IPS-18c (cell line): ENCODE data around the gene NFRKB.

ENCODE experiments used
- H3K4me3 ChIP-seq: 2 replicates; pipeline ENCODE4 v1.7.0; 2013; ENCODE audit warnings: low read depth, mild to moderate bottlenecking, low read length, moderate library complexity; ENCODE audit not compliant: insufficient read depth
- H3K9me3 ChIP-seq: one replicate; pipeline ENCODE4 v1.6.1; 2013; ENCODE audit warnings: mild to moderate bottlenecking, low read length, moderate library complexity; ENCODE audit not compliant: control insufficient read depth, insufficient read depth

The NFRKB gene

DNA sequence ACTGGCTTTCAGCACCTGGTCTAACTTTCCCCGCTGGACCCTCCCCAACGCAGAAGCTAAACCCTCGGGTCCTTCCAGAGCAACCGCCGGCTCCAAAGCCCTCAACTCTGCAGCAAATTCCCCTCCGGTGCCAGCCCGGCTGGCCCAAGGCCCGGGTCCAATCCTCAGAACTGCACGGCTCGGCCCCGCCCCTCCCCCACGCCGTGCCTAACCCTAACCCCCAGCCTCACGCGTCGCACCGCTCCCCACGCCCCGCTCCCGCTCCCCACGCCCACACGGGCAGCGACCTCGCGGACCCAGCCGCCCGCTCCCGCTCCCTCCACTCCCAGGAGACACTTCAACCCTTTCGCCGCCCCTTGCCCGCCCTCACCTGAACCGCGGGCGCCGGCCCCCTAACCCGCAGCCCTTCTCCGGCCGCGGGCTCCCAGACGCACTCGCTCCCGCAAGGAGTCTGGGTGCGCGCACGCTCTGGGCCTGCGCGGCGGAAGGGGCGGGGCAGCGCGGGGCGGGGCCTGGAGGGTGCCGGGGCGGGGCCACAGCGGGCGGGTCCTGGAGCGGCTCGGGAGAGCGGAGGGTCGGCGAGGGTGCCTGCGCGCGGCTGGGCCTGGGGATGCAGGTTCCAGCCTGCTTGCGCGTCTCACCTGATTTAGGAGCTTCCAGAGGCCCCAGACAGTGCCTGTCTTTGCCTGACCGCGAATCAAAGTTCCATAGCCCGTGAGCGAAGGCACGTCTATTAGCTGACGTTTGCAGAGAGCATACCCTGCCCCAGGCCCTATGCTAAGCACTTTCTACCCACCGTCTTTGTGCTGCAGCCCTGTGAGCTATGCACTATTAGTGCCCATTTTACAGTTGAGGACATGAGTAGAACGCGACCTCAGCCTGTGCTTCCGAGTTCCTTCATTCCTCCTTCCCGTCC lies at the start of gene NFRKB:
Gene NFRKB (minus strand): TSS at position 453 of the 916 bp plus-strand sequence. CDS start 2,729 bp downstream, outside the sequence.
- peak within 1 kb of the TSS; percentile 85 for H3K4me3 ChIP-seq
- peaks cover 2% of the 10 kb centered on the region for H3K9me3 ChIP-seq

DNA sequence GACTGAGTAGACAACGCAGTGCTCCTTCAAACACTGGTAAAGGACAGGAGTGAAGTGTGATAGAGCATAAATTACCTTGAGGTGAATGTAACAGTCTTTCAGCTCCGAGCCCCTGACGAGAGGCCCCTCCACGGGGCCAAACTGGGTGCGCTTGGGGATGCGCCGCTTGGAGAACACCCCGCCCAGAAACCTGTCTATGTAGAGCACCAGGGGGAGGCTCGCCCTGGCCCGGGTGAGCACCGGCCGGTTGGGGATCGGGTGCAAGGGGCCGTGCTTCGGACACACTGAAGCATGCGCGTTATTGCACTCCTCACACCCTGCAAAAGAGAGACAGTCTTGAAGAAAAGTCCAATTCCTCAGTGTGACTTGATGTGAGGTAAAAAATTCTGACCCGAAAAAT lies 49.3 kb upstream of the NFRKB start:
- H3K9me3 ChIP-seq = peaks cover 2% of the 10 kb centered on the region
- no peak overlapping the region for H3K4me3 ChIP-seq

DNA sequence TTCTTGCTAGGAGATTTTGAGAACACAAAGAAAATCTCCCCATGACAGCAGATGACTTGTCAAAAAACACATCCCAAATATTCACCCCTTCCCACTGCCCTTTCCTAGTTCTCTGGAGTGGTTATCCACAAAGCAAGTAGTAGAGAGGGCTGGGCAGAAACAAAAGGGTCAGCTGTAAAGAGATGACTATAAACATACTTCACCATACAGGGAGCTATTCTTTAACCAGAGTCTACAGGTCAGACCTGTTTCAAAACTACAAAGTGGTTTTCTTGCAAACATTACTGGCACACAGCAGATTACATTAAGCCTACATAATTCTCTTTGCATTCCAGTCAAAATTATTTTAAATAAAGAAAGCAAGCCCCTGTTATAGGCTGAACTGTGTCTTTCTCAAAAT lies 47.7 kb upstream of the NFRKB start:
- Histone ChIP-seq H3K4me3 (no peak overlapping the region), H3K9me3 (peaks cover 2% of the 10 kb centered on the region)

DNA sequence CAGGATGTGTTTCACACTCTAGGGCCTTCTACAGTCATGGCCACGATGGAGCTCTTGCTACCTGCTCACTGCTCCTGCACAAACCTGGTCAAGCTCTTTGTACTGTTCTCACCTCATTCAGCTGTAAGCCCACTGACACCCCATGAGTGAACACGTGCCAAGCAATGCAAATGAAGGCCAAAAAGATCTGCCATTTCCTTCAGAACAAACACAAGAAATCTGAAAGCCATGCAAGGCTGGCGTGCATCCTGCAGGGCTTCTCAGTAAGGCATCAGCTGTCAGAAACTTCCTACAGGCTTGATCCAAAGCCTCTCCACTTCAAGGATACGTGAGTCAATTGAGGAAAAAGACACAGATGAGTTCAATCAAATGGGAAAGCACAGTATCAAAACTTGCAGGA lies 44.1 kb upstream of the NFRKB start:
- Histone ChIP-seq H3K9me3 (peaks cover 2% of the 10 kb centered on the region), H3K4me3 (no peak overlapping the region)

DNA sequence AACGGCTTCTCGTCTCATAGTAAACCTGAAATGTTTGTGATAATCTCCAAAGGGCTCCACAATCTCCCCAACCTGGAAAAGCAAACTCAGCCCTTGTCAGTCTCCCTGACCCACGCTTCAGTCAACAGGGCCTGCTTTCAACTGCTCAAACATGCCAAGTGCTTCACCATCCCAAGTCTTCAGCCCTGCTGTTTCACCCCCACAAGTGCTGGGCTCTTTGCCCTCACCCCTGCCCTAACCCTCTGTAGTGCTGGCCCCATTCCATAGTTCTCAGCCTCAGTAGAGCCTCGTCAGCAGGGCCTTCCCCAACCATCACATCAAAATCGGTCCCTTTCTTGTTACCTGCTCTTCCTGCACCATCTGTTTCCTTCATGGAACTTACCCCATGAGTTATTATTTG lies 43.4 kb upstream of the NFRKB start:
- H3K9me3 ChIP-seq = peaks cover 2% of the 10 kb centered on the region
- H3K4me3 ChIP-seq = no peak overlapping the region

DNA sequence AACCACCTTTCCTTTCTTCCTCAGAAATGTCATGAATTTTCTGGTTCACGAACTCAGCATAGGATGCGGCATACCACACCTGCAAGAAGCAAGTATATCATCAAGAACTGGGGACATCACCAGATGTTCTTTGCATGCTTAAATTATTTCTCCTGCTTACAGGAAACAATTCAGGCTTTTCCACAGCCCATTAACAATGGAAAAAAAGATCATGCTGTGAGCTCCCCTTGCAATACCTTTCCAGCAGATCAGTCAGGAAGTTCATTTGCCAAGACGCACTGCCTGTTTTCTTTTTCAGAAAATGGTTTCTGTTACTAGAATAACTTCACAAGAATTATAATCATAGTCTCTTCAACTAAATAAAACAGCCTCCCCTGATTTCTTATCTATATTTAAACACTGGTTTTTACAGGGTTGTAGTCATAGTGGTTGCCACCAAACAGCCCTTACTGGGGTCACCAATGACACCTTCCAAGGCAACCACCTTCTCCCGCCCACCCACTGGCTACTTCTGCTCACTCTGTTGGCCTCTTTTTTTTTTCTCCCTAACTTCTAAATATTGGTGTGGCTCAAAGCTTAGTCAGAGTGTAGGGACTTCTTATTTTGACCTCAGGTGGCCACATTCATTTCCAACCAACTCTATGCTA lies 42.3 kb upstream of the NFRKB start:
- no peak overlapping the region for H3K4me3 ChIP-seq

DNA sequence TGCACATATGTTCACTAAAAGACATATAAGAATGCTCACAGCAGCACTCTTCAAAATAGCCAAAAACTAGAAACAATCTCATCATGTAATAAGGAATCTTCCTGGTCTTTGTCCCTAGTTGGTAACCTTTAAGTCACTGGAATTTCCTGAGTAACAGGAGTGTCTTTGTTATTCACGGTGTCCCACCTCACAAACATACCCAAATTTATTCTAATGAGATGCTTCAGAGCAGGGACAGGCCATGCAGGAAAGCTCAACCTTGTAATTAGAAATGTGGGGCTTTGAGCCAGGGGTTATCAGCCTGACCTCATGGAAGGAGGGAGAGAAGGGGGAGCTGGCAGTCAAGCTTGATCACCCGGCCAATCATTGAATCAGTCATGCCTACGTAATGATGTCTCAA lies 40.3 kb upstream of the NFRKB start:
- H3K9me3 ChIP-seq = no peaks in the 10 kb centered on the region
- no peak overlapping the region for H3K4me3 ChIP-seq

More for the DNA sequence above, 42.3 kb upstream of the NFRKB start:
- H3K9me3 ChIP-seq = no peaks in the 10 kb centered on the region

DNA sequence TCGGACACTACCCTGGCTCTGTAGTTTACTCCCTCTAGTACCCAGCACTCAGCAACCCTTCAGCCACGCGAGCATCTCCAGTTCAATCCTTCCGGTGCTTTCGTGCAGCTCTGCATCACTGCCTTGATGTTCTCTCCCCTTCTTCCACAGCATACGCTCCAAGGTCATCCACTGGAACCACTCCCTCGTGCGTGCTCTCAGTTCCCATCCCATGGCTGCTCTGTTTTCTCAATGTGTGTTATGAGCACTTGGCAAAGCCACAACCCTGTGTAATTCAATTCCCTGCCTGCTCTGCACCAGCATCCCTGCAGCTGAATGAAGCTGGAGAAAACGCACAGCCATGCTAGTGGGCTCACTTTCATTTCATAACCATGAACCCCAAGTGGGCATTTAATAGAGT lies 38.5 kb upstream of the NFRKB start:
- no peak overlapping the region for H3K4me3 ChIP-seq
- H3K9me3 ChIP-seq = no peaks in the 10 kb centered on the region

DNA sequence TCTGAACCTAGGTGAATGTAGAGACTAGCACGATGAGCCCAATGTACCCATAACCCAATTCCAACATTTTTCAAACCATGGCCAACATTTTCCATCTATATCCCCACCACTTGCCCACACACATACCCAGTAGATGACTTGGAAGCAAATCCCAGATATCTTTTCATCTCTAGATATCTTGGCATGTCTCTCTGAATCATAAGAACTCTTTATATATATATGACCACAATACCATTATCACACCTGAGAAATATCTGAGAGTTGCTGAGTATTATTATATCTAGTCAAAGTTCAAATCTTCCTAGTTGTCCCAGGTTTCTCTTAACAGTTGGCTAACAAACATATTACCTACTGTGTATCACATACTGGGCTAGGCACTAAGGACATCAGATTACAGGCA lies 37.9 kb upstream of the NFRKB start:
- H3K4me3 ChIP-seq = no peak overlapping the region

DNA sequence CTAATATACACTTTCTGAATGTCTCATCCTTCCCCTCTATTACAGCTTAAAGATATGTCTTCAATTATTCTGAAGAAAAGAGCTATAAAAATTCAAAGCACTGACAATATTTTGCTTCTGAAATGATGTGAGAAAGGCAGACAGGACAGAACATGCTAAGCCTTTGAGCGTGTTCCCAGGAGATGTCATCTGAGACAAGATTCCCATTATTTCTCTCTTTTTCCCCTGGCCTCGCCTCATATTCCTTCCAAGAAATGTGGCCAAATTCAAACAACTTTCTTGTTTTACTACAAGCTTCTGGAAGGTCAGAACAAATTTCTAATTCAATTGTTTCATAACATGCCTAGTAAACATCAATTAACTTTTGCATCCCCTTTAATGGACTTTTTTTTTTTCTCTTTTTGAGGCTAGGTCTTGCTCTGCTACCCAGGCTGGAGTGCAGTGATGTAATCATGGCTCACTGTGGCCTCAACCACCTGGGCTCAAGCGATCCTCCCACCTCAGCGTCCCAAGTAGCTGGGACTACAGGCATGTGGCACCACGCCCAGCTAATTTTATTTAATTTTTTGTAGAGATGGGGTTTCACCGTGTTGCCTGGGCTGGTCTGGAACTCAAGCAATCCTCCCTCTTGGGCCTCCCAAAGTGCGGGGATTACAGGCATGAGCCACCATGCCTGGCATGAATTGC lies 37.1 kb upstream of the NFRKB start:
- Histone ChIP-seq H3K9me3 (no peaks in the 10 kb centered on the region), H3K4me3 (no peak overlapping the region)

More for the DNA sequence above, 37.9 kb upstream of the NFRKB start:
- no peaks in the 10 kb centered on the region for H3K9me3 ChIP-seq

DNA sequence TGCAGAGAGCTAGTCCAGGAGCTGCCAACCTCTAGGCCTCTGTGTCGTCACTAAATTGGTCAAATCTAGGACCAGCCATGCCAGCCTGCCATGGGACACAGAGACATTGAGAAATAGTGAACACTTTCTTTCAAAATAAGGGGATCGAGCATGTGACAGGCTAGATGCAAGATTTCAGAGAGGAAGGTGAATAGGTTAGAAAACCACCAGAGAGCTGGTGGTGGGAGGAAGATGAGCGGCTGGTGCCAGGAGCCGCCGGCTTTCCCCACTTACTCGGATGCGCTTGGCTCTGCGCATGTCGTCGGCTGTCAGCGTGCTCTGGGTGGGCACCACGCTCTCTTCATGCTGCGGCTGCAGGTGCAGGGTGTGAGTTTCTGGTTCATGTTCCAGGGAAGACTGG lies 35.4 kb upstream of the NFRKB start:
- Histone ChIP-seq H3K9me3 (no peaks in the 10 kb centered on the region), H3K4me3 (no peak overlapping the region)

DNA sequence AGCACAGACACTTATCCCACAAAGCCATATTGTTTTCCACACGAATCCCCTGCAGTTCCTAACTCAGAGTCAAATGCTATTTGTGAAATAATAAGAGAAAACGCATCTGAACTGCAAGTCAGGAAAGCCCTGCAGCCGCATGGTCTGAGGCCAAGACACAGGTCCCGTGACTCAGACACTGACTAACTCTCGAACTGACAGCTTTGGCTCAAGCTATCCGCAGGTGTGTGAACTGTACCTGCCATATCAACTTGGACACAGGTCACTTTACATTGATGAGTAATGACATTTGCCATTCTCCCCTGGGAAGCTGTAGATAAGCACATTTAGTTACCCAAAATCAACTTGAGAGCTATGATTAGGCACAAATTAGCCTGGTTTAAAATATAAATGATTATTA lies 34.9 kb upstream of the NFRKB start:
- no peak overlapping the region for H3K4me3 ChIP-seq
- no peaks in the 10 kb centered on the region for H3K9me3 ChIP-seq

DNA sequence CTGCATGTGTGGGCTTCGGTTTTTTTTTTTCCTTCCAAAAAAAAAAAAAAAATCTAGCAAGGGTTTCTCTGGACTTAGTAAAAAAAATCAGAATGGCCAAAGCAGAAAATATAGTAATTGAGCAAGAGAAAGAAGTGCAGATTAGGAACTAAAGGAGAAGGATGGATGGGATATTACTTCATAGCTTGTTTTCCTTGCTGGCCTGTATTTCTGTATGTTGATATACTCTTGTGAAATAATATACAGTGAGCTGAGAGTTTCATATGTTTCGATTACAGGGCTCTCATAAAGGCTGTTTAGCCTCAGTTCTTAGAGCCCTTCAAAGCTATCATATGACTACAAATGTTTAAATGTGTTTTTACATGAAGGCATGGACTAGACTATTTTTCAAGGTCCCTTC lies 34.3 kb upstream of the NFRKB start:
- no peaks in the 10 kb centered on the region for H3K9me3 ChIP-seq

DNA sequence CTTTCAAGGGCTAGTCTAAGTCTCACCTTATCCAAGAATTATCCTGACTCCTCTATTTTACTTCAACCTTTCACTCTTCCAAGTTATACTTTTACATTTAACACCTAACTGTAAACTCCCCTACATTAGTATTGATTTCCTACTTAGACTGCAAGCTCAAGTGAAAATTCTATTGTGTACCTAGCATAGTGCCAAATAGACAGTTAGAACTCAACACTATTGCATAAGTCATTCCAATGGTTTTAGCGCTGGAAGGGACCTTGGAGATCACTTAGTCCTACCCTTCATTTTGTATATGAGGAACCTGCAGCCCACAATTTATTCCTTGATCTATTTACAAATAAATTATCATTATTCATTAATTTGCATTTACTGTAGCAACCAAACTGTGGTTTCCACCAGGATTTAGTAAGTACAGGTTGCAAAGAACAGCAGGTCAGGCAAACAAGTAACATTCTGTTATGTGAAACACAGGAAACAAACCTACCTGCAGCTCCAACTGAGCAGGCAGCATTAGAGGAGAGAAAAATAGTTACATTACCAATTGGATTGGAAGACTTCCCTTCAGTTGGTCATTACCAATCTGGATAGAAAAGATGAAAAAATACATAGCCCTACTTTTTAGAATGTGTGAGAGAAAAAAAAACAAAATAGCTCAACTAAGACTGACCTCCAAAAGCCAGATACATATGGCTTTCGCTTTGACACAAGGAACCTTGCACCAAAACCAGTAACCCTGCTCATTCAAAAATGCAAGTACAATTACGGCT lies 33.7 kb upstream of the NFRKB start:
- Histone ChIP-seq H3K4me3 (no peak overlapping the region), H3K9me3 (no peaks in the 10 kb centered on the region)

More for the DNA sequence above, 34.3 kb upstream of the NFRKB start:
- no peak overlapping the region for H3K4me3 ChIP-seq

DNA sequence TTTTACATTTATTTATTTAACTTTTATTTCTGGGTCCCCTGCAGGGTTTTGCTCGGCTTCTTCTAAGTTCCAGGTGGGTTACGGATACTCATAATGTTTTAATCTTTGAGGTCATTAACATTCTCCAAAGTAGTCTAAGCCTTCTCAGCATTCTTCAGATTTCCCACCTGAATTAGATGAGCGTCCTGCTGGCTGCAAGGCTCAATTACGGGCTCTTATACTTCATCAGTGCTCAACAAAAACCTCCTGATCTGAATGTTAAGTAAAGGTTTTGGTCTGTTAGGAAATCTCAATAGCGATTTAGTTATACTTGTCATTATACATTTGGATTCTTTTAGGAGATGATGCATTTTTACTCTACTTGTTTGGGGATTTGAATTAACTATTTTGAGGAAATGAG lies 27.3 kb upstream of the NFRKB start:
- no peaks in the 10 kb centered on the region for H3K9me3 ChIP-seq
- H3K4me3 ChIP-seq = no peak overlapping the region

DNA sequence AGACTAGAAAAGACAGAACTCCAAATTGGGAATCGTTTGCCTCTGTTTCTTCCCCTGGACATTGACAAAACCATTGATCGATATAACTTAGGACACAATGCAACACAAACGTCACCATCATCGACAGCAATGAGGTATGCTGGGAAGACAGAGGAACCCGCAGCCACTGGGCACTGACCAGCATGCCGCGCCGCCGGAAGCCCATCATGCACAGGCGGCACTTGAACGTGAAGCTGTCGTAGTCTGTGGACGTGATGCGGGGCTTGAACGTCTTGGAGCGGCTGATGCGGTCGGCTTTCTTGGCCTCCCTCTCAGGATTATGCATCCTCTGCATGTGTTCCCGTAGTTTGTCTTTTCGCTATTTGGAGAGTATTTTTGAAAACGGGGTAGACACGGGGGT lies 23.0 kb upstream of the NFRKB start:
- H3K4me3 ChIP-seq = no peak overlapping the region
- H3K9me3 ChIP-seq = no peaks in the 10 kb centered on the region

DNA sequence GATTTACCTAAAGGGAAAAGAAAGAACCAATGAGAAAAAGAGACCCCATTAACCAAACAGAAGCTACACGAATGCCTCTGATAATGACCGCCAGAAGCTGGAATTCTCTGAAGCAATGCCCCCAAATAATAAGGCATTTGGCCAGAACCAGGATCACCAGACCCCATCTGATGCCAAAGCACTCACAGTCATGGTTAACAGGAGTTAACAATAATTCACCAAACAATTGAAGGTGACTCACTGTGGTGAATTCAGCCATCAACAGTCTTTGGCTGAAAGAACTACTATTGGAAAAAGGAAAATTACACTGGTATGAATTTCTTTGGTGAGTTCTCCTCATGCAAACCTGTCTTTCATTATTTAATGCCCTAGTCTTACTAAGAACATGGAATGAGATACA lies 21.9 kb upstream of the NFRKB start:
- Histone ChIP-seq H3K9me3 (no peaks in the 10 kb centered on the region), H3K4me3 (no peak overlapping the region)
